ENCODE results near the gene CACNA2D2.

CACNA2D2 gene

GRCh38 chr3:50341996-50342650 lies 161.3 kb downstream of the CACNA2D2 start:
- TF ChIP-seq, protein P1, sequence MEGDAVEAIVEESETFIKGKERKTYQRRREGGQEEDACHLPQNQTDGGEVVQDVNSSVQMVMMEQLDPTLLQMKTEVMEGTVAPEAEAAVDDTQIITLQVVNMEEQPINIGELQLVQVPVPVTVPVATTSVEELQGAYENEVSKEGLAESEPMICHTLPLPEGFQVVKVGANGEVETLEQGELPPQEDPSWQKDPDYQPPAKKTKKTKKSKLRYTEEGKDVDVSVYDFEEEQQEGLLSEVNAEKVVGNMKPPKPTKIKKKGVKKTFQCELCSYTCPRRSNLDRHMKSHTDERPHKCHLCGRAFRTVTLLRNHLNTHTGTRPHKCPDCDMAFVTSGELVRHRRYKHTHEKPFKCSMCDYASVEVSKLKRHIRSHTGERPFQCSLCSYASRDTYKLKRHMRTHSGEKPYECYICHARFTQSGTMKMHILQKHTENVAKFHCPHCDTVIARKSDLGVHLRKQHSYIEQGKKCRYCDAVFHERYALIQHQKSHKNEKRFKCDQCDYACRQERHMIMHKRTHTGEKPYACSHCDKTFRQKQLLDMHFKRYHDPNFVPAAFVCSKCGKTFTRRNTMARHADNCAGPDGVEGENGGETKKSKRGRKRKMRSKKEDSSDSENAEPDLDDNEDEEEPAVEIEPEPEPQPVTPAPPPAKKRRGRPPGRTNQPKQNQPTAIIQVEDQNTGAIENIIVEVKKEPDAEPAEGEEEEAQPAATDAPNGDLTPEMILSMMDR (IDR thresholded peaks at IDR 0.05; ENCODE audit: borderline replicate concordance, insufficient read depth, low read depth, low read length), result no peak
- H3K4me3 ChIP-seq (ENCODE audit: low read depth, low read length), result no peak overlapping the region

DNA sequence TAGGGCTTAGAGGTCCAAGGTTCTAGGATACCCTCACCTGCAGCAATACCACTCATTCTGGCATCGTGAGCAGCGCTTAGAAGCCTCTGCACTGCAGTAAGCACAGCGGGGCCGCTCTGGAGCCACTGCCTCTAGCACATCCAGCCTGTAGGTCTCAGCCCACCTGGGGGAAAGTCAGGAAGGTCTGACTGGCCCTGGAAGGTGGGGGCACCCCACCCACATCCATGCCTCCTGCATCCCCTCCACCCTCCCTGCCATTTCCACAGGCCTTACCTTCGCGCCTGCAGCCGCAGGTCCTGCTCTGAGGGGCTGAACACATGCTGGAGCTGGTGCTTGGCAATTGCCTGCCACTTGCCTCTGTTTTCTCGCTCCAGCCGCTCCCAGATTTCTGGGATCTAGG lies 161.9 kb downstream of the CACNA2D2 start:
- H3K4me3 ChIP-seq (ENCODE audit: low read depth, low read length), result peak overlapping the region; percentile 95
- TF ChIP-seq, protein P1 (IDR thresholded peaks at IDR 0.05; ENCODE audit: borderline replicate concordance, insufficient read depth, low read depth, low read length), result no peak

- peak within 1 kb of the TSS; percentile 95 for H3K4me3 ChIP-seq (ENCODE audit: low read depth, low read length)
- TF ChIP-seq, protein P1 (IDR thresholded peaks at IDR 0.05; ENCODE audit: borderline replicate concordance, insufficient read depth, low read depth, low read length), result no peak
Observed at GRCh38 chr3:50340448-50341329, 162.7 kb downstream of the CACNA2D2 start, which contains the start of gene RASSF1. Gene RASSF1 (minus strand): TSS chr3:50340836. CDS start chr3:50340805, 31 bp downstream.

DNA sequence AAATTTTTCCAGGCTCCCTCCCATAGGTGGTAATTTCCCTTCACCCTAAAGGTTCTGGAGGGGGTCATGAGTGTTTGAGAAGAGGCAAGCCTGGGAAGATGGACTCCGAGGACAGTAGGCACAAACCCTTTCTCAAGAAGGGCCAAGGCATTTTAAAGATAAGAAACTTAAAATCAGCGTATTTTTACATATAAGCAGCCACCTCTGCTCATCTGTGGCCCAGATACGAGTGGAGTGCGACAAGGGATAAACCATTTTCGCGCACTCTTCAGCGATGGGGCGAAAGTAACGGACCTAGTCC lies 163.3 kb downstream of the CACNA2D2 start:
- TF ChIP-seq, protein P1 (IDR thresholded peaks at IDR 0.05; ENCODE audit: borderline replicate concordance, insufficient read depth, low read depth, low read length), result no peak

DNA sequence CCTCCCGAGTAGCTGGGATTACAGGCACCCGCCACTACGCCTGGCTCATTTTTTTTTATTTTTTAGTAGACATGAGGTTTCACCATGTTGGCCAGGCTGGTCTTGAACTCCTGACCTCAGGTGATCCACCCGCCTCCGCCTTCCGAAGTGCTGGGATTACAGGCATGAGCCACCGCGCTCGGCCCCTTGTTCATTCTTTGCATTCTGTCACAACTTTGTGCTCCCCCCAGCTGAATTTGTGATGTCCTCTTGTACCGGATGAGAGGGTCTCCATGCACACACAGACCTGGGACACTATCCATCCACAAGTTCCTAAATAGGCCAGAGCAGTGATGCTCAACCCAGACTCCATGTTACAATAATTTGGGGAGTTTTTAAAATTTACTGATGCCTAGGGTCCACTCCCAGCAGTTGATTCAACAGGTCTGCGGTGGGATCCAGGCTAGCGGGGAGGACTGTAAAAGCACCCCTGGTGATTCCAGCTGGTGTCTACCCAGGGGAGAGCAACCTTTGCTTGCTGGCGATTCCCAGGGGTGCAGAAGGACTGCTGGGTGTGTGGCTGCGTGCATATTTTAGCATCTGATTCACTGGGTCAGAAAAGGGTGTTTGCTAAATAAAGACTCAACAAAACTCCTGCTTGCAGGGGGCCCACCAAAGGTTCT lies 163.8 kb downstream of the CACNA2D2 start:
- TF ChIP-seq, protein P1 (IDR thresholded peaks at IDR 0.05; ENCODE audit: borderline replicate concordance, insufficient read depth, low read depth, low read length), result no peak
- H3K4me3 ChIP-seq (ENCODE audit: low read depth, low read length), result peak overlapping the region; percentile 95

More for the DNA sequence above, 163.3 kb downstream of the CACNA2D2 start:
- peak overlapping the region; percentile 95 for H3K4me3 ChIP-seq (ENCODE audit: low read depth, low read length)

- peak overlapping the region; percentile 95 for H3K4me3 ChIP-seq (ENCODE audit: low read depth, low read length)
- TF ChIP-seq, protein P1 (IDR thresholded peaks at IDR 0.05; ENCODE audit: borderline replicate concordance, insufficient read depth, low read depth, low read length), result no peak
Observed at GRCh38 chr3:50338965-50339364, 164.5 kb downstream of the CACNA2D2 start.

Data from GM12875 (cell line).